ENCODE data around the gene PHF5A.

PHF5A gene

GRCh38 chr22:41411021-41411851, 57.3 kb downstream of the PHF5A start:
- WGBS (ENCODE audit: insufficient coverage, insufficient read length): no CpG with 5 or more reads among the region's 11 CpGs
- Histone ChIP-seq H3K27ac (ENCODE audit: low read length) (no peak overlapping the region), H3K36me3 (ENCODE audit: control insufficient read depth, insufficient read depth, low read length) (no peaks in the 10 kb centered on the region), H3K4me3 (ENCODE audit: low read length) (no peak overlapping the region), H3K9me3 (ENCODE audit: control insufficient read depth, insufficient read depth, low read length) (no peaks in the 10 kb centered on the region), H3K4me1 (ENCODE audit: control insufficient read depth, insufficient read depth, low read length) (peaks cover 7% of the 10 kb centered on the region), H3K27me3 (ENCODE audit: control insufficient read depth, insufficient read depth, low read length) (no peaks in the 10 kb centered on the region)
- no peak for DNase-seq (ENCODE audit: low read depth, low spot score)

- H3K27ac ChIP-seq (ENCODE audit: low read length): no peak overlapping the region
- DNase-seq (ENCODE audit: low read depth, low spot score): no peak
- no peaks in the 10 kb centered on the region for H3K36me3 ChIP-seq (ENCODE audit: control insufficient read depth, insufficient read depth, low read length)
- H3K4me3 ChIP-seq (ENCODE audit: low read length): no peak overlapping the region
- no peaks in the 10 kb centered on the region for H3K9me3 ChIP-seq (ENCODE audit: control insufficient read depth, insufficient read depth, low read length)
- WGBS (ENCODE audit: insufficient coverage, insufficient read length): no CpG with 5 or more reads among the region's 7 CpGs
- peaks cover 7% of the 10 kb centered on the region for H3K4me1 ChIP-seq (ENCODE audit: control insufficient read depth, insufficient read depth, low read length)
- no peaks in the 10 kb centered on the region for H3K27me3 ChIP-seq (ENCODE audit: control insufficient read depth, insufficient read depth, low read length)
Measured at GRCh38 chr22:41410311-41410751, 58.2 kb downstream of the PHF5A start.
